Body of pancreas (tissue), 4 donors: ENCODE results near the gene LDLRAD4. TPM values are rescaled to one million over a fixed set of nuclear protein-coding genes. Genes with fewer than 3 reads are reported as not detected.

Source experiments
- ATAC-seq: fragments of 150-250 bp; one replicate; pipeline ENCODE4 v1.9.1; 2016
- DNase-seq, 4 donors: peaks; one replicate each; pipeline ENCODE4 v3.0.0-alpha.2; 2019
- H3K27ac ChIP-seq, 4 donors: fragments of 200-600 bp; sonication (generic); 1 replicate in 3 of 4; 2 replicates in 1 of 4; pipeline versions ENCODE4 v1.5.1 to v1.6.1; 2016 to 2019; ENCODE audit warnings: mild to moderate bottlenecking in 1 of 4, mixed read lengths in 1 of 4, moderate library complexity in 1 of 4
- H3K27me3 ChIP-seq, 2 donors: fragments of 200-600 bp; sonication (generic); one replicate each; pipeline ENCODE4 v1.6.0; 2016; ENCODE audit warnings: mild to moderate bottlenecking in 1 of 2
- H3K36me3 ChIP-seq, 2 donors: fragments of 200-600 bp; sonication (generic); replicated peaks in 1 of 2; 2 replicates each; pipeline ENCODE4 v1.5.1; 2016; ENCODE audit warnings: low read depth in 2 of 2; ENCODE audit not compliant: insufficient read depth in 1 of 2
- H3K4me1 ChIP-seq: fragments of 200-600 bp; sonication (generic); one replicate; pipeline ENCODE4 v1.6.0; 2016
- H3K4me3 ChIP-seq, 2 donors: fragments of 200-600 bp; sonication (generic); 1 replicate in 1 of 2; 2 replicates in 1 of 2; pipeline ENCODE4 v1.5.1; 2016 to 2019
- H3K9me3 ChIP-seq, 3 donors: fragments of 200-600 bp; sonication (generic); 1 replicate in 2 of 3; 2 replicates in 1 of 3; pipeline ENCODE4 v1.5.1; 2016
- CTCF ChIP-seq, 7 experiments: fragments of 450-650 bp in 4 of 7; fragments of 200-600 bp in 3 of 7; sonication (generic) in 3 of 7; IDR thresholded peaks; one replicate each; pipeline ENCODE4 v1.5.1; 2016 to 2019; ENCODE audit warnings: antibody characterized with exemption in 7 of 7
- POLR2A ChIP-seq, 3 donors: fragments of 450-650 bp; IDR thresholded peaks; one replicate each; pipeline ENCODE4 v1.6.1; 2016; ENCODE audit warnings: antibody characterized with exemption in 3 of 3, mild to moderate bottlenecking in 2 of 3
- WGBS, 2 donors: methylation state at CpG; one replicate each; pipeline ENCODE4 v1.1.5; 2017; 5-methylcytosine and 5-hydroxymethylcytosine counted together
- intact Hi-C: fragments of 100-400 bp; cut with DNase I; formaldehyde crosslinking; loops from one replicate; pipeline ENCODE4 v1.15.1; 2023
- total RNA-seq, 2 donors: library from RNA; depleted of rRNA; stranded (reverse); fragments of >200 nt; gene quantifications; one replicate each; pipeline ENCODE4 v1.1.0, GENCODE V29; 2016

Gene LDLRAD4
- total RNA-seq, 2 donors from 2014 or later: 8.6 to 35.9 TPM

- WGBS, 2 donors: 78 to 84% methylated on average over 12 to 13 of the region's 13 CpGs
- intact Hi-C loops: no loop called here
- Histone ChIP-seq H3K36me3 (no peaks in the 10 kb centered on the region), H3K27me3 (no peaks in the 10 kb centered on the region), H3K4me1 (peaks cover under 1% of the 10 kb centered on the region), H3K4me3 (no peak overlapping the region), H3K27ac (no peak overlapping the region), H3K9me3 (no peaks in the 10 kb centered on the region)
- TF ChIP-seq POLR2A (IDR thresholded peaks at IDR 0.05): no peak
- TF ChIP-seq CTCF (IDR thresholded peaks at IDR 0.05): no peak
- no peak for ATAC-seq
- DNase-seq: no peak
Measured at GRCh38 chr18:13387855-13388548, 169.4 kb downstream of the LDLRAD4 start.

GRCh38 chr18:13388586-13389490 lies 170.3 kb downstream of the LDLRAD4 start:
- Histone ChIP-seq H3K9me3 (no peaks in the 10 kb centered on the region), H3K27ac (no peak overlapping the region), H3K27me3 (no peaks in the 10 kb centered on the region), H3K4me1 (no peaks in the 10 kb centered on the region), H3K4me3 (no peak overlapping the region), H3K36me3 (no peaks in the 10 kb centered on the region)
- DNase-seq (no peak), ATAC-seq (no peak)
- TF ChIP-seq POLR2A (IDR thresholded peaks at IDR 0.05): no peak
- TF ChIP-seq CTCF (IDR thresholded peaks at IDR 0.05): no peak
- WGBS, 2 donors: 77 to 81% methylated on average over 23 to 25 of the region's 25 CpGs
- intact Hi-C loops: no loop called here

GRCh38 chr18:13389491-13390131 lies 171.1 kb downstream of the LDLRAD4 start:
- WGBS, 2 donors: 72 to 76% methylated on average over 5 to 6 of the region's 6 CpGs
- Histone ChIP-seq H3K9me3 (no peaks in the 10 kb centered on the region), H3K36me3 (no peaks in the 10 kb centered on the region), H3K27me3 (no peaks in the 10 kb centered on the region), H3K27ac (no peak overlapping the region), H3K4me1 (no peaks in the 10 kb centered on the region), H3K4me3 (no peak overlapping the region)
- intact Hi-C loops: no loop called here
- TF ChIP-seq POLR2A (IDR thresholded peaks at IDR 0.05) (no peak), CTCF (IDR thresholded peaks at IDR 0.05) (no peak)
- ATAC-seq (no peak), DNase-seq (no peak)

- DNase-seq: no peak
- WGBS, 2 donors: 90 to 100% methylated on average over 2 to 12 of the region's 12 CpGs
- Histone ChIP-seq H3K27ac (no peak overlapping the region), H3K9me3 (no peaks in the 10 kb centered on the region), H3K4me1 (no peaks in the 10 kb centered on the region), H3K36me3 (no peaks in the 10 kb centered on the region), H3K27me3 (no peaks in the 10 kb centered on the region), H3K4me3 (no peak overlapping the region)
- intact Hi-C loops: no loop called here
- ATAC-seq: no peak
- TF ChIP-seq POLR2A (IDR thresholded peaks at IDR 0.05): no peak
- no peak for TF ChIP-seq CTCF (IDR thresholded peaks at IDR 0.05)
Measured at GRCh38 chr18:13390196-13390595, 171.6 kb downstream of the LDLRAD4 start.
